Upper lobe of right lung (tissue), 1 donor: ENCODE measurements around the gene ANAPC2. TPM values are rescaled to one million over a fixed set of nuclear protein-coding genes. Genes with fewer than 3 reads are reported as not detected.

Source experiments
- ATAC-seq: fragments of 200-7000 bp; cut with Tn5 transposase; one replicate; pipeline ENCODE4 v1.9.1; 2020; ENCODE audit warnings: mild to moderate bottlenecking, moderate library complexity
- DNase-seq: peaks from one replicate; pipeline ENCODE4 v3.0.0-alpha.2; 2020
- H3K27ac ChIP-seq: fragments of 200-600 bp; one replicate; pipeline ENCODE4 v1.8.0; 2022
- H3K27me3 ChIP-seq: fragments of 200-600 bp; one replicate; pipeline ENCODE4 v1.8.0; 2022; ENCODE audit warnings: mild to moderate bottlenecking
- H3K36me3 ChIP-seq: fragments of 200-600 bp; one replicate; pipeline ENCODE4 v1.8.0; 2022
- H3K4me1 ChIP-seq: fragments of 200-600 bp; one replicate; pipeline ENCODE4 v1.8.0; 2022
- H3K4me3 ChIP-seq: fragments of 200-600 bp; one replicate; pipeline ENCODE4 v1.8.0; 2022; ENCODE audit warnings: mild to moderate bottlenecking
- H3K9me3 ChIP-seq: fragments of 200-600 bp; one replicate; pipeline ENCODE4 v1.8.0; 2022
- intact Hi-C: fragments of 100-400 bp; cut with DNase I; formaldehyde crosslinking; loops from one replicate; pipeline ENCODE4 v1.11.0; 2022
- long read RNA-seq: library from polyadenylated mRNA; unstranded; transcript quantifications from one replicate; pipeline ENCODE4 v2.0.0, GENCODE V29; 2021
- total RNA-seq: library from RNA; stranded (reverse); fragmentation: NEBNext Ultra II Directional; extraction: Animal tissue kit (Norgen Biotek cat#: 25700); gene quantifications from one replicate; pipeline ENCODE4 v1.2.1, GENCODE V29; 2021
- TF ChIP-seq, protein P1 (sequence below): fragments of 200-600 bp; IDR thresholded peaks from one replicate; pipeline ENCODE4 v1.8.0; 2022; ENCODE audit warnings: antibody characterized with exemption
- donor health status: DM: no; HTN: yes; CAD: no; lungs with severe emphysema.

The ANAPC2 gene
- 51.4 TPM for total RNA-seq
- long read RNA-seq, transcript ANAPC2-201 (13 exons, 2,632 nt): major isoform, 11 of 30 reads
- long read RNA-seq, partial matches to known transcripts: 8 of 30 reads
- long read RNA-seq, other reads (novel, unspliced or antisense): 9 of 30 reads

GRCh38 chr9:137188490-137189296, at the start of gene ANAPC2, which contains the start of gene SSNA1:
Gene ANAPC2 (minus strand): TSS chr9:137188560. CDS start chr9:137188532, 28 bp downstream.
Gene SSNA1 (plus strand): TSS chr9:137188676. CDS start chr9:137188727, 51 bp downstream.
- DNase-seq (peak; percentile 97), ATAC-seq (peak; percentile 90)
- Histone ChIP-seq H3K27ac (peak within 1 kb of the TSS; percentile 95), H3K4me3 (peak within 1 kb of the TSS; percentile 99), H3K36me3 (peaks cover 44% of the 10 kb centered on the region), H3K4me1 (peaks cover 34% of the 10 kb centered on the region), H3K9me3 (no peaks in the 10 kb centered on the region), H3K27me3 (no peaks in the 10 kb centered on the region)
- intact Hi-C loops: no loop called here
- TF ChIP-seq, protein P1, sequence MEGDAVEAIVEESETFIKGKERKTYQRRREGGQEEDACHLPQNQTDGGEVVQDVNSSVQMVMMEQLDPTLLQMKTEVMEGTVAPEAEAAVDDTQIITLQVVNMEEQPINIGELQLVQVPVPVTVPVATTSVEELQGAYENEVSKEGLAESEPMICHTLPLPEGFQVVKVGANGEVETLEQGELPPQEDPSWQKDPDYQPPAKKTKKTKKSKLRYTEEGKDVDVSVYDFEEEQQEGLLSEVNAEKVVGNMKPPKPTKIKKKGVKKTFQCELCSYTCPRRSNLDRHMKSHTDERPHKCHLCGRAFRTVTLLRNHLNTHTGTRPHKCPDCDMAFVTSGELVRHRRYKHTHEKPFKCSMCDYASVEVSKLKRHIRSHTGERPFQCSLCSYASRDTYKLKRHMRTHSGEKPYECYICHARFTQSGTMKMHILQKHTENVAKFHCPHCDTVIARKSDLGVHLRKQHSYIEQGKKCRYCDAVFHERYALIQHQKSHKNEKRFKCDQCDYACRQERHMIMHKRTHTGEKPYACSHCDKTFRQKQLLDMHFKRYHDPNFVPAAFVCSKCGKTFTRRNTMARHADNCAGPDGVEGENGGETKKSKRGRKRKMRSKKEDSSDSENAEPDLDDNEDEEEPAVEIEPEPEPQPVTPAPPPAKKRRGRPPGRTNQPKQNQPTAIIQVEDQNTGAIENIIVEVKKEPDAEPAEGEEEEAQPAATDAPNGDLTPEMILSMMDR: peak; percentile 31

- Histone ChIP-seq H3K36me3 (peaks cover under 1% of the 10 kb centered on the region), H3K4me3 (no peak overlapping the region), H3K27ac (no peak overlapping the region), H3K9me3 (no peaks in the 10 kb centered on the region), H3K27me3 (peaks cover 22% of the 10 kb centered on the region), H3K4me1 (peaks cover 26% of the 10 kb centered on the region)
- no peak for DNase-seq
- TF ChIP-seq, protein P1: no peak
- intact Hi-C loops: no loop called here
- ATAC-seq: no peak
Measured at GRCh38 chr9:137236936-137237421, 48.6 kb upstream of the ANAPC2 start.

- H3K9me3 ChIP-seq: no peaks in the 10 kb centered on the region
- no peak overlapping the region for H3K4me3 ChIP-seq
- intact Hi-C loops: no loop called here
- no peak overlapping the region for H3K27ac ChIP-seq
- TF ChIP-seq, protein P1: peak; percentile 96
- H3K27me3 ChIP-seq: peaks cover 27% of the 10 kb centered on the region
- ATAC-seq (peak; percentile 65), DNase-seq (peak; percentile 94)
- no peaks in the 10 kb centered on the region for H3K36me3 ChIP-seq
- peaks cover 24% of the 10 kb centered on the region for H3K4me1 ChIP-seq
Measured at GRCh38 chr9:137236238-137236935, 48.0 kb upstream of the ANAPC2 start.

- DNase-seq (no peak), ATAC-seq (no peak)
- intact Hi-C loops: no loop called here
- H3K36me3 ChIP-seq: no peaks in the 10 kb centered on the region
- H3K9me3 ChIP-seq: no peaks in the 10 kb centered on the region
- TF ChIP-seq, protein P1: no peak
- H3K27ac ChIP-seq: no peak overlapping the region
- H3K4me3 ChIP-seq: no peak overlapping the region
- H3K27me3 ChIP-seq: peaks cover 34% of the 10 kb centered on the region
- peaks cover 24% of the 10 kb centered on the region for H3K4me1 ChIP-seq
Measured at GRCh38 chr9:137235424-137236237, 47.3 kb upstream of the ANAPC2 start.
